ENCODE measurements around the gene SESN2.

The SESN2 gene

DNA sequence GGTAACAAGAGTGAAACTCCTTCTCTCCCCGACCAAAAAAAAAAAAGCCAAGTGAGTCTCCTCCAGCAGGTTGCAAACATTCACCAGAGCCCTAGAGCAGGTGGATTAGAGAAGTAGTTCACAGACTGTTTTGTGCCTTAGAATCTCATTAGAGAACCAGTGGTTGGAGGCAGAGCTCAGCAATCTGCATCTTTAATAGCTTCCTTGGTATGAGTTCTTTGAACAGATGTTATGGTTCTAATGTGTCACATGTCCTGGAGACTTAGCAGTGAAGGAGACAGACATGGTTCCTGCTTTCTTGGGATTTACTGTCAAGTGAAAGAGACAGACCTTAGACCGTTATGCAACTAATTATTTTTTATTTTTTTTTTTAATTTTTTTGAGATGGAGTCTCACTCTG is 26.8 kb downstream of the SESN2 start:
- Histone ChIP-seq H3K9ac (ENCODE audit: low read depth in 1 of 2, low read length in 2 of 2) (no peak overlapping the region), H3K36me3 (ENCODE audit: control insufficient read depth in 1 of 2, insufficient read depth in 2 of 2, low read length in 2 of 2) (peaks cover 5 to 10% of the 10 kb centered on the region in 2 donors), H3K27ac (ENCODE audit: low read depth, low read length) (no peak overlapping the region), H3K4me3 (ENCODE audit: low read depth in 1 of 2, low read length in 2 of 2) (no peak overlapping the region), H3K9me3 (ENCODE audit: control insufficient read depth in 1 of 2, low read length in 2 of 2) (no peaks in the 10 kb centered on the region), H3K27me3 (ENCODE audit: control insufficient read depth in 1 of 2, insufficient read depth in 2 of 2, low read length in 2 of 2) (no peaks in the 10 kb centered on the region), H3K4me1 (ENCODE audit: control insufficient read depth in 1 of 2, insufficient read depth in 2 of 2, low read length in 2 of 2) (peaks cover 14 to 17% of the 10 kb centered on the region in 2 donors)

DNA sequence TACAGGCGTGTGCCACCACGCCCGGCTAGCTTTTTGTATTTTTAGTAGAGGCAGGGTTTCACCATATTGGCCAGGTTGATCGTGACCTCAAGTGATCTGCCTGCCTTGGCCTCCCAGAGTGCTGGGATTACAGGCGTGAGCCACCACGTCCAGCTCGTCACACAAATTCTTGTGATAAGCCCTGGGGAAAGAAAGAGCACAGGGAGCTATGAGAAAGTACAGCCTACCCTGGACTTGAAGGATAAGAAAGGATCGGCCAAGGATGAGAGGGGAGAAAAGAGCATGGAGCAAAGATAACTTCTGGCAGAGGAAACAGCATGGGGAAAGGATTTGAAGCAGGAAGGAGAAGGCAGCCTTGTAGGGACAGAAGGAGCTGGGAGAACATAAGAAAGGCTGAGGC is 29.2 kb downstream of the SESN2 start:
- Histone ChIP-seq H3K9me3 (ENCODE audit: control insufficient read depth in 1 of 2, low read length in 2 of 2) (no peaks in the 10 kb centered on the region), H3K27ac (ENCODE audit: low read depth, low read length) (no peak overlapping the region), H3K36me3 (ENCODE audit: control insufficient read depth in 1 of 2, insufficient read depth in 2 of 2, low read length in 2 of 2) (no peaks in the 10 kb centered on the region), H3K4me3 (ENCODE audit: low read depth in 1 of 2, low read length in 2 of 2) (no peak overlapping the region), H3K9ac (ENCODE audit: low read depth in 1 of 2, low read length in 2 of 2) (no peak overlapping the region), H3K4me1 (ENCODE audit: control insufficient read depth in 1 of 2, insufficient read depth in 2 of 2, low read length in 2 of 2) (peaks cover 6 to 10% of the 10 kb centered on the region in 2 donors), H3K27me3 (ENCODE audit: control insufficient read depth in 1 of 2, insufficient read depth in 2 of 2, low read length in 2 of 2) (no peaks in the 10 kb centered on the region)

GRCh38 chr1:28290851-28291250 is 31.5 kb downstream of the SESN2 start:
- H3K4me3 ChIP-seq (ENCODE audit: low read depth in 1 of 2, low read length in 2 of 2): no peak overlapping the region
- no peaks in the 10 kb centered on the region for H3K27me3 ChIP-seq (ENCODE audit: control insufficient read depth in 1 of 2, insufficient read depth in 2 of 2, low read length in 2 of 2)
- H3K9ac ChIP-seq (ENCODE audit: low read depth in 1 of 2, low read length in 2 of 2): peak overlapping the region in 1 of 2 donors; percentile 0
- H3K4me1 ChIP-seq (ENCODE audit: control insufficient read depth in 1 of 2, insufficient read depth in 2 of 2, low read length in 2 of 2): peaks cover 6 to 10% of the 10 kb centered on the region in 2 donors
- H3K36me3 ChIP-seq (ENCODE audit: control insufficient read depth in 1 of 2, insufficient read depth in 2 of 2, low read length in 2 of 2): no peaks in the 10 kb centered on the region
- no peaks in the 10 kb centered on the region for H3K9me3 ChIP-seq (ENCODE audit: control insufficient read depth in 1 of 2, low read length in 2 of 2)
- no peak overlapping the region for H3K27ac ChIP-seq (ENCODE audit: low read depth, low read length)

DNA sequence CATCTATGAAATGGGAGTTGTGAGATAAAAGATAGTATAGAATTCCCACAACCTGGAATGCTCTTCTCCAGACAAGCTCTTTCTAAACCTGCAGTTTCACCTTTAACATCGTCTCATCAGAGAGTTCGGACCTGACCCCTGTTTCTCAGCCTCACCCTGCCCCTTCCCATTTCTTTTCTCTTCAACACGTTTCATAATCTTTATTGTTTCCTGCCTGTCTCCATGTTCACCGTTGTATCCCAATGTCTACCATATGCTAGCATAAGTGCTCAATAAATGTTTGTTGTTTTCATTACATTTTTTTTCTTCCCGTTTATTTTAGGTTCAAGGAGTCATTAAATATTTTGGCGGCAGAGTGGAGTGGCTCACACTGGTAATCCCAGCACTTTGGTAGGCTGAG is 32.4 kb downstream of the SESN2 start:
- Histone ChIP-seq H3K9me3 (ENCODE audit: control insufficient read depth in 1 of 2, low read length in 2 of 2) (no peaks in the 10 kb centered on the region), H3K27me3 (ENCODE audit: control insufficient read depth in 1 of 2, insufficient read depth in 2 of 2, low read length in 2 of 2) (no peaks in the 10 kb centered on the region), H3K36me3 (ENCODE audit: control insufficient read depth in 1 of 2, insufficient read depth in 2 of 2, low read length in 2 of 2) (no peaks in the 10 kb centered on the region), H3K4me3 (ENCODE audit: low read depth in 1 of 2, low read length in 2 of 2) (no peak overlapping the region), H3K4me1 (ENCODE audit: control insufficient read depth in 1 of 2, insufficient read depth in 2 of 2, low read length in 2 of 2) (peaks cover 7 to 18% of the 10 kb centered on the region in 2 donors), H3K27ac (ENCODE audit: low read depth, low read length) (no peak overlapping the region), H3K9ac (ENCODE audit: low read depth in 1 of 2, low read length in 2 of 2) (no peak overlapping the region)

- Histone ChIP-seq H3K27me3 (ENCODE audit: control insufficient read depth in 1 of 2, insufficient read depth in 2 of 2, low read length in 2 of 2) (no peaks in the 10 kb centered on the region), H3K36me3 (ENCODE audit: control insufficient read depth in 1 of 2, insufficient read depth in 2 of 2, low read length in 2 of 2) (no peaks in the 10 kb centered on the region), H3K4me3 (ENCODE audit: low read depth in 1 of 2, low read length in 2 of 2) (no peak overlapping the region), H3K4me1 (ENCODE audit: control insufficient read depth in 1 of 2, insufficient read depth in 2 of 2, low read length in 2 of 2) (peaks cover 9 to 14% of the 10 kb centered on the region in 2 donors), H3K9me3 (ENCODE audit: control insufficient read depth in 1 of 2, low read length in 2 of 2) (no peaks in the 10 kb centered on the region), H3K27ac (ENCODE audit: low read depth, low read length) (no peak overlapping the region), H3K9ac (ENCODE audit: low read depth in 1 of 2, low read length in 2 of 2) (no peak overlapping the region)
Observed at GRCh38 chr1:28295936-28296335, 36.6 kb downstream of the SESN2 start.

DNA sequence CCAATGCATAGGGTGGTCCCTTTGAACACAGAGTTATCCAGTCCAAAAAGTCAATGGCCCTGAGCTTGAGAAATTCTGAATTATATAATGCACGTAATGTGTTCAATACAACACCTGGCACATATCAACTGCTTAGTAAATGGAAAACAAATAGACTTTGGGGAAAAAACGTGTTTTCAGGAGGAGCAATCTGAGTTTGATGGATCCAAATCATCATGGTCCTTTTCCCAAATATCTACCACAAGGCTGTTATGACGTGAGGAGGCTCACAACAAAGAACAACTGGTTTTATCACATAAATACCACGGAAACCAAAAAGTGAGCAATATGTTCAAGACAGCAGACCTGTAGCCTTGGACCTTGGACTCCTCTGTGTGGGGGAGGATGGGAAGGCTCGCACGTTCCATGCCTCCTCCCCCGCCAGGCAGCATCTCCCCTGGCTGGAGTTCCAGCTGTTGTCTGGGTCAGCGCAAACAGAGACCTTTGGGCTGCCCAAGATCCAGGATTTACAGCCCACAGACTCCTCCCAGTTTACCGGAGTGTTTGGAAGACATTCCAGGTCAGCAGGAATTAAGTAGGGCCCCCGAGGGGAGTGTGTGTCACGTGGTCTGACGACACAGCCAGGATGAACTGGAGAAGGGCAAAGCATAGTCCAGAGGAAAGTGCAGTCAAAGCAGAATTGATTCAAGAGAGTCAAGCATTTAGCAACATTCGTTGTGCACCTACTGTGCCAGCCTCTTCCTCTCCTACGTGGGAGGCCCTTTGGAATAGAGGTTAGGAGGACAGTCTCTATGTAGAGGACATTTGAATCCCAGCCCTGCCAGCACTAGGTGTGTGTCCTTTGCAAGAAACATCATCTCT is 37.3 kb downstream of the SESN2 start:
- H3K27me3 ChIP-seq (ENCODE audit: control insufficient read depth in 1 of 2, insufficient read depth in 2 of 2, low read length in 2 of 2): no peaks in the 10 kb centered on the region
- H3K36me3 ChIP-seq (ENCODE audit: control insufficient read depth in 1 of 2, insufficient read depth in 2 of 2, low read length in 2 of 2): no peaks in the 10 kb centered on the region
- peaks cover 8% of the 10 kb centered on the region in 2 donors for H3K4me1 ChIP-seq (ENCODE audit: control insufficient read depth in 1 of 2, insufficient read depth in 2 of 2, low read length in 2 of 2)
- no peaks in the 10 kb centered on the region for H3K9me3 ChIP-seq (ENCODE audit: control insufficient read depth in 1 of 2, low read length in 2 of 2)
- peak overlapping the region; percentile 1 for H3K27ac ChIP-seq (ENCODE audit: low read depth, low read length)
- peak overlapping the region; percentile 1 to 32 for H3K4me3 ChIP-seq (ENCODE audit: low read depth in 1 of 2, low read length in 2 of 2)
- no peak overlapping the region for H3K9ac ChIP-seq (ENCODE audit: low read depth in 1 of 2, low read length in 2 of 2)

- Histone ChIP-seq H3K27ac (ENCODE audit: low read depth, low read length) (no peak overlapping the region), H3K9me3 (ENCODE audit: control insufficient read depth in 1 of 2, low read length in 2 of 2) (no peaks in the 10 kb centered on the region), H3K9ac (ENCODE audit: low read depth in 1 of 2, low read length in 2 of 2) (no peak overlapping the region), H3K4me1 (ENCODE audit: control insufficient read depth in 1 of 2, insufficient read depth in 2 of 2, low read length in 2 of 2) (peaks cover 8% of the 10 kb centered on the region in 2 donors), H3K4me3 (ENCODE audit: low read depth in 1 of 2, low read length in 2 of 2) (no peak overlapping the region), H3K27me3 (ENCODE audit: control insufficient read depth in 1 of 2, insufficient read depth in 2 of 2, low read length in 2 of 2) (no peaks in the 10 kb centered on the region), H3K36me3 (ENCODE audit: control insufficient read depth in 1 of 2, insufficient read depth in 2 of 2, low read length in 2 of 2) (no peaks in the 10 kb centered on the region)
Observed at GRCh38 chr1:28297826-28298225, 38.5 kb downstream of the SESN2 start.

GRCh38 chr1:28298438-28298837 is 39.1 kb downstream of the SESN2 start:
- Histone ChIP-seq H3K36me3 (ENCODE audit: control insufficient read depth in 1 of 2, insufficient read depth in 2 of 2, low read length in 2 of 2) (no peaks in the 10 kb centered on the region), H3K9me3 (ENCODE audit: control insufficient read depth in 1 of 2, low read length in 2 of 2) (no peaks in the 10 kb centered on the region), H3K4me1 (ENCODE audit: control insufficient read depth in 1 of 2, insufficient read depth in 2 of 2, low read length in 2 of 2) (peaks cover 8% of the 10 kb centered on the region in 2 donors), H3K27ac (ENCODE audit: low read depth, low read length) (no peak overlapping the region), H3K27me3 (ENCODE audit: control insufficient read depth in 1 of 2, insufficient read depth in 2 of 2, low read length in 2 of 2) (no peaks in the 10 kb centered on the region), H3K9ac (ENCODE audit: low read depth in 1 of 2, low read length in 2 of 2) (no peak overlapping the region), H3K4me3 (ENCODE audit: low read depth in 1 of 2, low read length in 2 of 2) (no peak overlapping the region)

DNA sequence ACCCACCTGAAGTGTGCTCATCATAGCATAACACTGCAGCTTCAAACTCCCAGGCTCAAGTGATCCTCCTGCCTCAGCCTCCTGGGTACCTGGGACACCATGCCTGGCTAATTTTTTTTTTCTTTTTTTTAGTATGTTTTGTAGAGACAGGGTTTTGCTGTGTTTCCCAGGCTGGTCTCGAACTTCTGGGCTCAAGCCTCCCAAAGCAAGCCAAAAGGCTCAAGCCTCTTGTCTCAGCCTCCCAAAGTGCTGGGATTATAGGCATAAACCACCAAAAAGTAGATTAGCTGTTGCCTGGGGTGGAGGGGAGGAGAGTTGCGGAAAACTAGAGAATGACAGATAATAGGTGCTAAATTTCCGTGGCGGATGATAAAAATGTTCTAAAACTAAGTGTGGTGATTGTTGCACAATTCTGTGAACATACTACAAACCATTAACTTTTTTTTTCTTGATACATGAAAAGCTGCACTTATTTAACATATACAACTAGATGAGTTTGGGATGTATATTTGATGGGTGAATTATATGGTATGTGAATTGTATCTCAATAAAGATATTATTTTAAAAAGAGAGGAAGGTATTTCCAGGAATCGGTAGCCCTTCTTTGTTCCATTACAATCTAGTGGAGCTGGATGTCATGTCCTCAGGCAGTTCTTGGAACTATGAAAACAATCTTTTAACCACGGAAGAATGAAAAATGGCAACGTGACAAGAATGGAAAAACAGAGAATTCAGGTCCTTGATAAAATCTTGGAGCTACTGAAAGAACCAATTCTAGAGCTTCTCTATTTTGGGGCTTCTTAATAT is 42.3 kb downstream of the SESN2 start:
- Histone ChIP-seq H3K9me3 (ENCODE audit: control insufficient read depth in 1 of 2, low read length in 2 of 2) (no peaks in the 10 kb centered on the region), H3K27me3 (ENCODE audit: control insufficient read depth in 1 of 2, insufficient read depth in 2 of 2, low read length in 2 of 2) (no peaks in the 10 kb centered on the region), H3K36me3 (ENCODE audit: control insufficient read depth in 1 of 2, insufficient read depth in 2 of 2, low read length in 2 of 2) (no peaks in the 10 kb centered on the region), H3K4me1 (ENCODE audit: control insufficient read depth in 1 of 2, insufficient read depth in 2 of 2, low read length in 2 of 2) (peaks cover 3 to 8% of the 10 kb centered on the region in 2 donors), H3K4me3 (ENCODE audit: low read depth in 1 of 2, low read length in 2 of 2) (no peak overlapping the region), H3K9ac (ENCODE audit: low read depth in 1 of 2, low read length in 2 of 2) (no peak overlapping the region), H3K27ac (ENCODE audit: low read depth, low read length) (no peak overlapping the region)

- Histone ChIP-seq H3K36me3 (ENCODE audit: control insufficient read depth in 1 of 2, insufficient read depth in 2 of 2, low read length in 2 of 2) (no peaks in the 10 kb centered on the region), H3K4me1 (ENCODE audit: control insufficient read depth in 1 of 2, insufficient read depth in 2 of 2, low read length in 2 of 2) (peaks cover 2 to 4% of the 10 kb centered on the region in 2 donors), H3K27ac (ENCODE audit: low read depth, low read length) (no peak overlapping the region), H3K27me3 (ENCODE audit: control insufficient read depth in 1 of 2, insufficient read depth in 2 of 2, low read length in 2 of 2) (no peaks in the 10 kb centered on the region), H3K4me3 (ENCODE audit: low read depth in 1 of 2, low read length in 2 of 2) (no peak overlapping the region), H3K9me3 (ENCODE audit: control insufficient read depth in 1 of 2, low read length in 2 of 2) (no peaks in the 10 kb centered on the region), H3K9ac (ENCODE audit: low read depth in 1 of 2, low read length in 2 of 2) (no peak overlapping the region)
Observed at GRCh38 chr1:28302247-28302646, 42.9 kb downstream of the SESN2 start.
